GM12874 (cell line): ENCODE results near the gene SLCO4A1.

Source experiments
- CTCF ChIP-seq: IDR thresholded peaks from 2 replicates; pipeline ENCODE4 v1.5.1; 2011; ENCODE audit warnings: low read depth, mild to moderate bottlenecking, control low read depth, low read length, moderate library complexity; ENCODE audit not compliant: insufficient read depth

Gene SLCO4A1

GRCh38 chr20:62716941-62717310 lies 74.6 kb downstream of the SLCO4A1 start:
- no peak for TF ChIP-seq CTCF

- TF ChIP-seq CTCF: no peak
Observed at GRCh38 chr20:62717933-62718332, 75.6 kb downstream of the SLCO4A1 start.

- no peak for TF ChIP-seq CTCF
Observed at GRCh38 chr20:62718546-62718945, 76.2 kb downstream of the SLCO4A1 start.

- no peak for TF ChIP-seq CTCF
Observed at GRCh38 chr20:62719250-62719935, 77.1 kb downstream of the SLCO4A1 start.
